GM21529 (cell line): ENCODE results near the gene PRKCA.

Experiments used
- ATAC-seq: cut with Tn5 transposase; IDR thresholded peaks from one replicate; pipeline ENCODE4 v1.9.1; 2021; ENCODE audit not compliant: unreplicated experiment

The PRKCA gene

DNA sequence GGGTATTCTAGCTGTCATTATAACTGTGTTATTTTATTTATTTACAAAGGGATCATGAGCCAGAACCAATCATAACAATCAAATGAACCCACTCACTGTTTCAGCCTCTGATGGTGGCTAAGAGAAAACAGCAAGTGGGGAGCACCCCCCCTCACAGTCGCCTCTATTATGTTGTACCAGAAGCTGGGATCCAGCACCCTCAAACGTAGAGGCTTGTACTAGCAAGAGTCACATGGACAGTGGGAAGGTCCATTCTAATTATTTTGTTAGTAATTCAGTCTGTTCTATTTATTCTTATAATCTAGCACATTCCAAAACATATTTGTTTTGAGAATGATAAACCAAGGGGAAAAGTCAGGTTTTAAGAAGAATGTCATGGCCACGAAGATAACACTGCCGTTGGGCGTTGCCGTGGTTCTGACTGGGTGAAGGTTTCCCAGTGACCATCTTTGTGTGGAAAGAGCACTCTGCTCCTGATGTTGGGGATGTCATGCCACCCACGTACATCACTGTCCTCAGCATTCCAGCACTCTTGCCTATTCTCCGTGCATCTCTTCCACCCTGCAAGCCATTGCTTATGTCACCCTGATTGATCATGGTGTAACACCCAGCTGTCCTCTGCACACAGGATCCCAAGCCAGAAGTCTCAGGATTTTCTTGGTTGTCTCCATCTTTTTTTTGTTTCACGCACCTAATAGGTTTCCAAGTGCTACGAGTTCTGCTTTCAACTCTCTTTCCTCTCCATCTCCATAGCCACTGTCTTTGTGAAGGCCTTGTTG is 205.8 kb downstream of the PRKCA start:
- no peak for ATAC-seq

DNA sequence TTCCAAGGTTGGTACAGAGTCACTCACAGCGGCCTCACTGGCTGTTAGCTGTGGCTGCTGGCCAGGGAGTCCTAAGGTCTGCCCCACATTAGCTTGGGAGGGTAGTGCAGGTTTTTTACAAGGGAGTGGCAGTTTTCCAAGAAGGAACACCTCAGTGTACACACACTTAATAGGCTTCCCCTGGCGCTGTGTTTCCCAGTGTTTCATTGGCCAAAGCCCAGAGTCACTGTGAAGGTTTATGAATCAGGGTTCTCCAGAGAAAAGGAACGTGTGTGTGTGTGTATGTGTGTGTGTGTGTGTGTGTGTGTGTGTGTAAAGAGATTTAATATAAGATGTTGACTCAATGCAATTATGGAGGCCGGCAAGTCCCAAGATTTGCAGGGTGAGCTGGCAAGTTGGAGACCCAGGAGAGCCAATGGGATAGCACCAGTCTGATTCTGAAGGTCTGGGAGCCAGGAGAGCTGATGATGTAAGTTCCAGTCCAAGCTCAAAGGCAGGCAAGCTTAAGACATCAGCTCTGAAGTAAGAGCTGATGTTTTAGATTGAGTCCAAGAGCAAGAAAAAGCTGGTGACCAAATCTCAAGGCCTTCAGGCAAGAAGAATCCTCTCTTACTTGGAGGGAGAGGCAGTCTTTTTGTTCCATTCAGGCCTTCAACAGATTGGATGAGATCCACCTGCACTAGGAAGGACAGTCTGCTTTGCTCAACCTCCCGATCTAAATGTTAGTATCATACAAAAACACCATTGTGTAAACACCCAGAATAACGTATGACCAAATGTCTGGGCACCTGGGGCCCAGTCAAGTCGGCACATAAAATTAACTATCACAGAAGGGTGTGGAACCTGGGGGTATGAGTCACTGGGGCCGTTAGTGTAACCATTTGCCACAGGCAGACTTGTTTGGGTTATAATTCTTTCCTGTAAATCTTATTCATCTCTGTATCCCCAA is 206.8 kb downstream of the PRKCA start:
- no peak for ATAC-seq

DNA sequence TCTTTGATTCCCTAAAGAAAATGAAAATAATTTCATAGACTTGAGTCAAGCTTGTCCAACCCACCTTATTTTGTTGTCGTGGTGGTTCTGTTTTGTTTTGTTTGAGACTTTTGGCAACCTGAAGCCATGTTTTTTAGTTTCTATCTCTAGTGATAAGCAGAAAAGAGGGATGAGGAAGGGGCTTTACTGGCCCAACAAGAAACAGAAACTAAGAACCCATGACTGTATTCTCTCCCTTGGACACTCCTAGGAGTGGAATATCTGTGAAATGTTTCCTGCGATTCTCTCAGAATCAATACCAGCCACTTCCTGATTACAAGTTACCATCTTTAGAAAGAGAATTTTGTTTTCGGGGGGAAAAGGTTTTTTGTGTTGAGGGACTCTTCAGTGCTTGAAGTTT is 207.5 kb downstream of the PRKCA start:
- no peak for ATAC-seq

DNA sequence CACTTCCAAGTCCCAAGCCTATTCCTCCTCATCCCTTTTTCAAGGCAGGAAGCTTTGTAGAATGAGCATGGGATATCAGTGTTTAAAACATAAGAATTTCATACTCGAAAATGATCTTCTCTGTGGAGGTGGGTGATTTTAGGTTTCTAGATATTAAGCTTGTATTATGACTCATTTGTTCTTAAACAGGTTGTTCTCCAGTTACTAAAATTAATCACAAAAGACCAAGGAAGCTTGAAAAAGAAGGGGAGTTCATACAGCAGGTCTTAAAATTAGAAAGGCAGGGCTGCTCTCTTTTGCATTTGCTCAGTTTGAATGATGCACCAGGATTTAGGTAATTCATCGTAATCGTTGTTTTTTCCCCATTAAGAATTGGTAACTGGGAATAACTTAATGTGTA is 208.7 kb downstream of the PRKCA start:
- no peak for ATAC-seq

DNA sequence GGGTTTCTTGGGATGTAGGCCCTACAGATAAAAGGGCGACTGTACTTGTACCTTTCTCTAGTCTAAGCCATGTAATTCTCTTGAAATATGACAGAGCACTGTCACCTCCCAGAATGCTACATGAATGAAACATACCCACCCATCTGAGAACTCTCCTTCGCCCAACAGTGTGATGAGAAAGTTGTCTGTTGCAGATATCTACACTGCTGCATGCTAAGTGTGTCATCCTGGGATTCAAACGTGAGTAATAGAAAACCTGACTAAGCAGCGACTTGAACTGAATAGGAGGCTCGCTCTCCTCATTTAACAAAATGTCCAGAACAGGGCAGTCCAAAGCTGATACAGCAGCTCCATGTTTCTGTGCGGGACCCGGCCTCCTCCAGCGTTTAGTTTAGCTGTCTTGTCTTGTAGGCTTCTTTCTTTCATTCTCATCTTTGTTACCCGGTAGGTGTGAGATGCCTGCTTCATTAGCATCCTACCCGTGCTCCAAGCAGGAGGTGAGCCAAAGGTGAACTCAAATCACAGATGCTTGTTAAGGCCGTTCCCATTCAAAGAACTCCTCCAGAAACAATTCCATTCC is 211.9 kb downstream of the PRKCA start:
- no peak for ATAC-seq

DNA sequence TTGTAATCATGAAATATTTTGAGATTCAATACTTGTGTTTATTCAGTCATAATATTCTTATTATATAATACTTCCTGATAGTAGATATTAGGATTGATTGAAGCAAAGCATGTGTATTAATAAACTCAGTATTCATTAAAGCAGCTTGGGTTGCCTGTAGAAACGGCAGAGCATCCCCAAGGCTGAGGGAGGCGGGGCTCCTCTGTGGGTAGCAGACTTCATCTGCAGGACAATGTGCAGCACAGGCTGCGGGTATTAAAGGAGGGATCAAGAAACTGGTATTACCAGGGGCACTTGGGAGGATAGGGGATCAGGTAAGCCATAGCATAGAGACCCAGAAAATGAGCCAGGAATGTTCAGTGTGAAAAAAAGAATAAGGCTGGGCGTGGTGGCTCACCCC is 213.6 kb downstream of the PRKCA start:
- no peak for ATAC-seq

DNA sequence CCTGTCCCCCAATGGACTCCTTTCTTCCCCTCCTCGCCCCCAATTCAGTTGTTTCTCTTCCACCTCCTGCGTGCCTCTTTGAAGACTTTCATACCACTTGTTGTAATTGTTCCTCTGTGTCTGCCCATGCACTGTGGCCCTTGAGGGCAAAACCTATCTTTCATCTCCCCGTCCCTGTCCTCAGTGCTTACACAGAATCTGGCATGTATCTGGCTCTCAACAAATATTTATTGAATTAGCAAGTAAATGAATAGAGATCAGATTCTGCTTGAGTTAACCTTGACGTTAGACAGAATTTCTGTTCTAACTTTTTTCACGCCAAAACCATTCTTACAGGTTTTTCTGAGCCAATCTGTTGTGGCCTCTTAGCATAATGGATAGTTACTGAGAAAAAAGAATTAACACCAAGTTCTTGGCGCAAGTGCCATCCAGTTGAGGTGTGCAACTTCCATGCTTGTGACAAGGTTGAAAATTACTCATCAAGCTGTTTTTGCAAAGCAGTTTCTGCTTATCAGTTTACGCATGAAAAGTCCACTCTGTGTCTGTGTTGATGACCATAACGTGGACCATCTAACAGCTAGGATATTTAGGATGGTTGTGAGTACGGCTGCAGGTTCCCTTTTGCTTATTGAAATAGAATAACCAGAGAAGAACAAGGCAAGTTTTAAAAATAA is 215.1 kb downstream of the PRKCA start:
- ATAC-seq, result no peak

DNA sequence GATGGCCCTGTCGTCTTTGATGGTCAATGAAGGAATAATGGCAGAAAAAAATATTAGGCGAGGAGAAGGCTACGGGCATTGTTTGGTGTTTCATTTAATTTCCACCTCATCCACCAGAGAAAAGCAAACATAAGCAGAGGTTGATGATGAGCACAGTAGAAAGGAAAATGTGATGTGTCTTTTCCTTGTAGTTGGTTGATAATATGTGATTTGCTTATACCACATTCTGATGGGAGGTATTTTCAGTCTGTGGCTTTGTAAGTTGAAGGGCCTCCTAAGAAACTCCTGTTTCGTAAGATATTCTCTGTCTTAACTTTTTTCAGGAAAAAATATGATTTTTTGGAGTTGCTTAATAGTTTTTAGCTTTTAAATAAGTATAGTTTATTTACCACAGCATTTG is 215.7 kb downstream of the PRKCA start:
- no peak for ATAC-seq

DNA sequence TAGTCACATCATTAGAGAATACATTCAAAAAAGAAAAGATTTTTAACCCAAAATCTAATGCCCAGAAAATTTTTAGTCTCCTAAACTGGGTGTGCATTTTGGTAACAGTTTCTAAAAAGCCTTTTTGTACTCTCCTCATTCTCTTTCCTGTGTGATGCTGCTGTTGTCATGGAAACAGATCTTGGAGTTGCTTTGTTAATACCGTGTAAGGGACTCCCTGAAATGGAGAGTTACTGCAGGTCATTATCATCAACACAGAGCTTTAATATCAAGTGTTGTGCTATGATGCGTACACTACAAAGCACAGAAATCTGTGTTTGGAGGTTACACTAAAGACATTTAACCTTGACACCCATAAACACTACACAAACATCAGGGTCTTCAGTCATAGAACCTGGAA is 216.3 kb downstream of the PRKCA start:
- no peak for ATAC-seq

DNA sequence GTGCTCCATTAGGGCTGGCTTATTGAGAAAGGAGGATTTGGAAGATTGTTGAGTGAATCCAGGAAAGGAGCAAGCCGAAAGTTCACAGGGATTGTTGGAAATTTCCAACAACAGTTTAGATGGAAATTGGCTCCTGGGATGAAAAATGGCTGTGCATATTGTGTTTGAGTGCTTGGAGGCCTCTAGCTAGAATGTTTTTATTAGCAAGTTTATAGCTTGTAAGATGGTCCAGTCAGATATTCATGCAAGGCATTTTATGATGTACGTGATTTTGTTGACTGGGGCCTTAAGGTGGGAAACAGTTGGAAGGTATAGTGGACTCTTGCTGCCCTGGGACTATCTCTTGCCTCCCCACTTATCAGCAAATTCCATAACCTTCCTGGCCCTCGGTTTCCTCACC is 216.7 kb downstream of the PRKCA start:
- ATAC-seq, result no peak

DNA sequence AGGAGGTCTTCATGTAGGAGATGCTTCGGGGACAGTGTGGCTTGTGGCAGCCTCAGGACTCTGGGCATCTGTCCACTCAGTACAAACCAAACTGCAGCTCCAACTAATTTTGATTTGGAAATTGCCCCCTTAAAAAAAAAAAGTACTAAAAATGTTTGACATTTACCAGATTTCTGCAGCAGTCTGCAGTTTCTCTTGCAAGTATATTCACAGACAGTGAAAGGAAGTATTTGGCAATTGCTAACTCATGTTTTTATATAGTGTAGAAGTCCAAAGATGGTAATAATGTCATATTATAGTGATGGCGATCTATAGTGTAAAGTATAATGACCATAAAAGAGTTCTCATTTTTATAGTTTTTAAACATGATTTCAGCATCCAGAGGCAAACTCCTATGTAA is 218.6 kb downstream of the PRKCA start:
- no peak for ATAC-seq

DNA sequence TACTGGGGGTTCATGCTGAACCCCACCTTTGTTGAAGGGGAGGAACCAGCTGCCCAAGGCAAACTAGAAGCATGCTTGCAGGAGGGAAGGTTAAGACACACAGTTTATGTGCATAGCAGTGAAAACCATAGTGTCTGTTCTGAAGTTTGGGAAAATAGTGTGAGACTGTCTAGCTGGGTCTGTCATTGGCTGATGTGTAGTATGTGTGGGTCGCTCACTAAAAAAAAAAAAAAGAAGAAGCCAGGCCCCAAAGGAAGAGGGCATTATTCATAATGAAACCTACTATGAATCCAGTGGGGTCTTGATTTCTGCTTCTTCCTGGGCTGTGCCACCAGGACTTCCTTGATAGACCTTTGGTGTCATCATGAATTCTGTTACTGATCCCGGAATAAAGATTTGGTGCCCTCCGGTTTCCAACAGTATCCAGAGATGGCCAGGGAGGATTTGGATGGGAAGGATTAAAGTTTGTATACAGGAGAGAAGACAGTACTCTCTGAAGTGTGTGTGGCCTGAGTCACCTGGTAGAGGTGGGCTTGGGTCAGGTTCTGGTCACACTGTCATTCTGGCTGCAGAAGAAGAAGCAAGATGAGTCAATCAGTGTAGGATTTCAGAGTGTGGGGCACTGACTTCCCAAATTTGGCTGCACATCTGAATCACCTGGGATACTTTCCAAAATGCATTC is 220.3 kb downstream of the PRKCA start:
- ATAC-seq, result no peak

DNA sequence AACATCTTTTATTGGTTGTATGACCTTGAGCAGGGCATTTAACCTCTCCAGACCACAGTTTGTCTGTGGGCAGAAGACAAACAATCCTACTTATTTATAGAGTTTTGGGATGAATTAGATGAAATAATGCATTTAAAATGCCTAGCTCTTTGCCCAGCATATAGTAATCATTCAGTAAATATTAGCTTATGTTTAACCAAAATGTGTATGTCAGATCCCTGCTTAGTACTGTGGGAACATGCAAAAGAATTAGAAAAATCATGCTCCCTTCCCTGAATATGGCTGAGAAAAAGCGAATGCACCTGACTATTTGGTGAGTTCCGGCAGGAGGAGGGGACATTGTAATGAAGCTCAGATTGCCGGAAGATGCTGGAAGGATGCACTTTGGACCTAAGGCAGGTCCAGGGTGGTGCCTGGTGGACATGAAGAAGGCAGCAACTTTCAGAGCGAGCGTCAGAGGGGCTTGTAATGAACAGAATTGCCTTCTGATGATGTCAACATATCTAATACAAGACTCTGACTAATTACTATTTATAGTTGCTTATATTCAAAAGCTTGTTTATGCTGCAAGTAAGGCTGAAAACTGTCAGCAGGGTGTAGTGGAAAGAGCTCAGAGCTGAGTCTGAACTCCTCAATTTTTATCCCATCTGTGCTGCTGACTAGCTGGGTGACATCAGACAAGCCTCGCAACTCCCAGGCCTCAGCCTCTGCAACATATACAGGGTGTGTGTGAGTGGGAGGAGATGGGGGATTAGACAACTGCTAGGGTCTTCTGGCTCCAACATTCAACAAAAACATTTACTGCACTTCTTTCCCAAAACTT is 221.2 kb downstream of the PRKCA start:
- ATAC-seq, result no peak

DNA sequence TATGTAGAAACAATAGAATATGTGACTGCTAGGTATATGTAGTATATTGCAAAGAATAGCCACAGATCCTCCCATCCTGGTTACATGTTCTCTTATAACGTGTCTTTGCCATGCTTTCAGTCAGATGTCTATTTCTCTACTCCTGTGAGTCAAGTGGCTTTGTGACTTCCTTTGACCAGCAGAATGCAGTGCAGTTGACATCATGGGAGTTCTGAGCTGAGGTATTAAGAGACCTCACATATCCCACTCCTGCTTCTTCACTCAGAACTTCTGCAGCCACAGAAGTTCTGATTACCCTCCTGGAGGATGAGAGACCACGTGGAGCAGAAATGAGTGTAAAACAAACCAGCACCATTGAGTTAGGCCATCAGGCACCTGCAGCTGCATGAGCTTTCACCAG is 222.5 kb downstream of the PRKCA start:
- ATAC-seq, result no peak

DNA sequence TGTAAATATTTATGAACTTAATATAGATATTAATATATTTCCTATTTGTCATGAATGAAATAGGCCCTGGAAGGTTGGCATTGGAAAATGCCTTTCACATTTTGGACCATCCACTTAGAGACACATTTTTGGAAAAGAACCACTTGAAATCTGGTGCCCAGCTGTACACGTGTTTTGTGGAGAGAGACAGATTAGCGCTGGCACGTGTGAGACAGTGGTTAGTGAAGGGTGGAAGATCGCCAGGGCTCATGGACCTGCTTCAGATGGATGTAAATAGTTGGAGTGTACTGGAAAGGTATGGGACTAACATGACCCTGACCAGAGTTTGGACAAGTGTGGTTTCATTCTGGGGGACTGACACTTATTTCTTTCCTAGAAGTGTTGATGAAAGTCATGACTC is 222.9 kb downstream of the PRKCA start:
- no peak for ATAC-seq

DNA sequence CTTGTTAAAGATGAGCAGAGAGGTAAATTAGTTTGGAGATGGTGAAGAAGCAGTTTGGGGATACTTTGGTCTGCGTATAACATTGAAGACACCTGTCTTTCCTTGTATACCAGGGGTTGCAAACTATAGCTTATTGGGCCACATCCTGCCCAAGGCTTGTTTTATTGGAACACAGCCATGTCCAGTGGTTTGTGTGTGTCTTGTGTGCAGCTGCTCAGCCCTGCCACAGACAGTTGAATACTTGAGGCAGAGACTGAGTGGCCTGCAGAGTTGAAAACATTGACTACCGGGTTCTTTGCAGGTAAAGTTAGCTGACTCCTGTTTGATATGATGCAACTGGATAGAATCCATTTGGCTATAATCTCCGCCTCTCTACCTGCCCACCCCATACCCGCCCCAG is 224.4 kb downstream of the PRKCA start:
- no peak for ATAC-seq

DNA sequence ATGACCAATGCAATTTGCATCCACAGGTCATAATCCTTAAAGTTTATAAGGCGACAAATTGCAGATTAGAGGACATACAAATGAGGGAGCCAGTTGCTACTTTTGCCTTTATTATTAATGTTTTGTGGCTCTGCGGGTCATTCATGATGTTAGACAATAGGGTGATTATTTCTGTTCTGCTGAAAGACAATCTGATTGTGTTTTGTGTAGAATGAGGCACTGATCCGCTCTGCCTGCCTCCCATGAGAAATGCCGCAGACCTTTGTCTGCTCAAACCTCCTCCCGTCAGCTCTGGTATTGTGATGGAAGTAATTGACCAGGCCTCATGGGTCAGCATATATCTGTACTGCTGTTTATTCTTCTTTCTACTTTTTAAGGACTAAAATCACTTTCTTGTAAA is 224.9 kb downstream of the PRKCA start:
- ATAC-seq, result no peak

DNA sequence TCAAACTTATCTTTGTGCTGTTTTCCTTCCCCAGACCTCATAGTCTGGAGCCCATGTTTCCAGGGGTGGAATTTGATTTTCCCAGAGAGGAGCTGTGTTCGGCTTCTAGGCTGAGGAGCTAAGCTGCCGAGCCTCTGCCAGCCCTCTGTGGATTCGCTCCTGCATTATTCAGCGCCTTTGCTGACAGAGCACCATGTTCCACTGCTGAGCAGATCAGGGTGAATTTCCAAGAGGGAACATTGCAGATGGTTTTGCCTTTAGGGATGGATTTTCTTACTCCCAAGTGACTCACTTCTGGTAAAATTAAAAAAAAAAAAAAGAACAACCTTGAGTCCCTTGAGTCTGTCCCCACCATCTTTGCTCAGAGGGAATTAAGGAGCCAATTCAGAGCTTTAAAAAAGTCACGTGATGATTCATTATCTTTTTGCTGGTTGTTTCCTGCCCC is 229.5 kb downstream of the PRKCA start:
- no peak for ATAC-seq

DNA sequence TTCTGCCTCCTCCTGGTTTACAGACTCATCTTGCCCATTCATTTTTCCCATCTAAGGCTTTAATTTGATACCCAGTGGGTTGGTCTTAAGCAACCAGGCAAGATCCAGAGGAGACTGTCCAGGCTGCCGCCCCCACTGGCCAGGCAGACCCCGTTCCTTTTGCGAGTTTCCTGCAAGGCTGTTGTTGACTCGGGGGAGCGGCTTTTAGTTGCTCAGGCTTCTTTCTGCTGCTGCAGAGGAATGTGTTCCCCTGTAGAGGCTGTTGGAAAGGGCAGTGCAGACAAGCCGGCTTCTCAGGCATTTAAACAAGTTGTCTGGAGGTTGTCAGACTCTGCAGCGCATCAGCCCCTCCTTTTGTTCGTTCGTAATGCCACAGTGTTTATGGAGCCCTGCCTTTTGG is 231.2 kb downstream of the PRKCA start:
- no peak for ATAC-seq

DNA sequence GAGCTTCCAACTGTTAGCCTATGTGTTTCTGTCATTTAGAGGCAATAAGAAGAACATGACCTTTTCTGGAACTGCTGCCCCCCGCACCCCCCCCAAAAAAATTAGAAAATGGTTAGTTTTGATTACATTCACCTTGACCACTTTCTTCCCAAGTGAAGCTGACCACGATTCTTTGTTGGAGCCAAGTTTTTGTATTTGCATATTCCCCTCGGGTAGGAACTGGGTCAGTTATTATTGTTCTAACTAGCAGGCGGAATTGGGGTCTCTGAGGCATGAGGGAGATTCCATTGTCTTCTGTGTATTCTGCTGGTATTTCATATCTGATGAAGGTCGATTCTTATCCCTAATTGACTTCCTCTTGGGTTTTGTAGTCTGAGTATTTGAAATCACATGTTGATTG is 231.6 kb downstream of the PRKCA start:
- ATAC-seq, result no peak
